Tibial artery (tissue), 4 donors: ENCODE data around the gene CAV3.

Experiments
- DNase-seq, 2 donors: peaks; one replicate each; pipeline ENCODE4 v3.0.0-alpha.2; 2019
- H3K27ac ChIP-seq, 2 donors: fragments of 200-600 bp; sonication (generic) in 1 of 2; 1 replicate in 1 of 2; 2 replicates in 1 of 2; pipeline ENCODE4 v1.5.1; 2018 to 2019; ENCODE audit warnings: mild to moderate bottlenecking in 1 of 2
- H3K27me3 ChIP-seq, 2 donors: fragments of 200-600 bp; sonication (generic) in 1 of 2; one replicate each; pipeline versions ENCODE4 v1.5.1 to v1.6.0; 2016 to 2019
- H3K36me3 ChIP-seq, 3 donors: fragments of 200-600 bp; sonication (generic) in 2 of 3; one replicate each; pipeline ENCODE4 v1.5.1; 2016 to 2019; ENCODE audit warnings: mild to moderate bottlenecking in 2 of 3
- H3K4me1 ChIP-seq, 4 donors: fragments of 200-600 bp; sonication (generic) in 2 of 4; 1 replicate in 3 of 4; 2 replicates in 1 of 4; pipeline ENCODE4 v1.5.1; 2016 to 2019
- H3K4me3 ChIP-seq, 2 donors: fragments of 200-600 bp; sonication (generic) in 1 of 2; 1 replicate in 1 of 2; 2 replicates in 1 of 2; pipeline ENCODE4 v1.5.1; 2018 to 2019; ENCODE audit warnings: mild to moderate bottlenecking in 2 of 2
- H3K9me3 ChIP-seq, 3 donors: fragments of 200-600 bp; sonication (generic) in 1 of 3; one replicate each; pipeline ENCODE4 v1.5.1; 2016 to 2019
- CTCF ChIP-seq, 2 experiments: fragments of 200-600 bp in 1 of 2; fragments of 450-650 bp in 1 of 2; IDR thresholded peaks; one replicate each; pipeline ENCODE4 v1.5.1; 2017 to 2019; ENCODE audit warnings: antibody characterized with exemption in 2 of 2, mild to moderate bottlenecking in 1 of 2, moderate library complexity in 1 of 2
- intact Hi-C: fragments of 100-400 bp; cut with DNase I; formaldehyde crosslinking; loops from one replicate; pipeline ENCODE4 v1.15.0; 2023; ENCODE audit warnings: low total_unique reads

CAV3 gene

GRCh38 chr3:8784676-8785435, 51.3 kb downstream of the CAV3 start:
- intact Hi-C loops, result no loop called here
- H3K27me3 ChIP-seq, result no peaks in the 10 kb centered on the region
- H3K4me3 ChIP-seq, result no peak overlapping the region
- H3K36me3 ChIP-seq, result peaks cover 0 to 5% (median 0%) of the 10 kb centered on the region in 3 donors
- no peaks in the 10 kb centered on the region for H3K4me1 ChIP-seq
- H3K27ac ChIP-seq, result no peak overlapping the region
- no peak for TF ChIP-seq CTCF (IDR thresholded peaks at IDR 0.05)
- H3K9me3 ChIP-seq, result peaks cover 0 to 9% (median 2%) of the 10 kb centered on the region in 3 donors
- DNase-seq, result no peak

GRCh38 chr3:8790529-8790928, 56.9 kb downstream of the CAV3 start:
- H3K27ac ChIP-seq, result no peak overlapping the region
- no peak overlapping the region for H3K4me3 ChIP-seq
- TF ChIP-seq CTCF (IDR thresholded peaks at IDR 0.05), result no peak
- intact Hi-C loops, result no loop called here
- H3K9me3 ChIP-seq, result peaks cover 0 to 9% (median 4%) of the 10 kb centered on the region in 3 donors
- peaks cover 0 to 5% (median 0%) of the 10 kb centered on the region in 3 donors for H3K36me3 ChIP-seq
- H3K4me1 ChIP-seq, result no peaks in the 10 kb centered on the region
- DNase-seq, result no peak
- H3K27me3 ChIP-seq, result no peaks in the 10 kb centered on the region

- intact Hi-C loops, result no loop called here
- Histone ChIP-seq H3K4me3 (no peak overlapping the region), H3K36me3 (peaks cover 0 to 5% (median 0%) of the 10 kb centered on the region in 3 donors), H3K27me3 (no peaks in the 10 kb centered on the region), H3K9me3 (peaks cover 0 to 4% (median 3%) of the 10 kb centered on the region in 3 donors), H3K4me1 (no peaks in the 10 kb centered on the region), H3K27ac (no peak overlapping the region)
- DNase-seq, result no peak
- no peak for TF ChIP-seq CTCF (IDR thresholded peaks at IDR 0.05)
Observed at GRCh38 chr3:8793242-8793641, 59.6 kb downstream of the CAV3 start.

- Histone ChIP-seq H3K36me3 (no peaks in the 10 kb centered on the region), H3K4me3 (no peak overlapping the region), H3K9me3 (peaks cover 0 to 4% (median 3%) of the 10 kb centered on the region in 3 donors), H3K4me1 (no peaks in the 10 kb centered on the region), H3K27me3 (no peaks in the 10 kb centered on the region), H3K27ac (no peak overlapping the region)
- no peak for DNase-seq
- TF ChIP-seq CTCF (IDR thresholded peaks at IDR 0.05), result no peak
- intact Hi-C loops, result no loop called here
Observed at GRCh38 chr3:8794247-8794646, 60.6 kb downstream of the CAV3 start.
